Endometrial microvascular endothelial cells (primary cell): ENCODE measurements around the gene TMEM42. TPM values are rescaled to one million over a fixed set of nuclear protein-coding genes. Genes with fewer than 3 reads are reported as not detected.

Experiments
- in situ Hi-C: cut with HindIII; loops from 2 replicates; pipeline ENCODE4 v1.10.0; 2017; ENCODE audit warnings: low sequenced_read_pairs, low pct_unique_long_range_greater_than_20kb; ENCODE audit errors: inconsistent ontology term
- total RNA-seq: library from RNA; depleted of rRNA; stranded (reverse); fragments of >200 nt; gene quantifications from one replicate; pipeline ENCODE4 v1.2.3, GENCODE V29; 2015; ENCODE audit errors: inconsistent ontology term

TMEM42 gene
- total RNA-seq, 1 donor from 2014 or later, result 12.2 TPM

- in situ Hi-C loops, result loop anchor here (25.0 kb wide), 1 partner anchor 366 kb away; no protein-coding TSS in a partner anchor
These were observed 41.6 kb downstream of the TMEM42 start for GRCh38 chr3:44903314-44903713.

GRCh38 chr3:44903751-44904150 is 42.0 kb downstream of the TMEM42 start:
- in situ Hi-C loops, result loop anchor here (25.0 kb wide), 1 partner anchor 366 kb away; no protein-coding TSS in a partner anchor

GRCh38 chr3:44905446-44906157 is 43.9 kb downstream of the TMEM42 start:
- in situ Hi-C loops, result loop anchor here (25.0 kb wide), 1 partner anchor 368 kb away; no protein-coding TSS in a partner anchor

- in situ Hi-C loops, result loop anchor here (25.0 kb wide), 1 partner anchor 370 kb away; no protein-coding TSS in a partner anchor
These were observed 45.3 kb downstream of the TMEM42 start for GRCh38 chr3:44906997-44907396.

- in situ Hi-C loops, result loop anchor here (25.0 kb wide), 1 partner anchor 370 kb away; no protein-coding TSS in a partner anchor
These were observed 45.9 kb downstream of the TMEM42 start for GRCh38 chr3:44907612-44908011.

GRCh38 chr3:44909063-44909462 is 47.4 kb downstream of the TMEM42 start:
- in situ Hi-C loops, result loop anchor here (25.0 kb wide), 1 partner anchor 372 kb away; no protein-coding TSS in a partner anchor

GRCh38 chr3:44910693-44911092 is 49.0 kb downstream of the TMEM42 start:
- in situ Hi-C loops, result loop anchor here (25.0 kb wide), 1 partner anchor 373 kb away; no protein-coding TSS in a partner anchor

- in situ Hi-C loops, result loop anchor here (25.0 kb wide), 1 partner anchor 377 kb away; no protein-coding TSS in a partner anchor
These were observed 52.3 kb downstream of the TMEM42 start for GRCh38 chr3:44913868-44914468.

GRCh38 chr3:44914936-44915335 is 53.2 kb downstream of the TMEM42 start:
- in situ Hi-C loops, result loop anchor here (25.0 kb wide), 1 partner anchor 378 kb away; no protein-coding TSS in a partner anchor

Other genes starting within 250 kb of the TMEM42 start
- 3.8 TPM for gene ZNF197, start 236.9 kb upstream of the TMEM42 start, total RNA-seq
- gene ZNF35, start 213.2 kb upstream of the TMEM42 start, total RNA-seq, result 22.9 TPM
- gene ZNF502, start 149.3 kb upstream of the TMEM42 start, total RNA-seq, result 0.28 TPM
- gene ZNF501, start 132.3 kb upstream of the TMEM42 start, total RNA-seq, result 2.6 TPM
- 21.9 TPM for gene KIAA1143, start 100.3 kb upstream of the TMEM42 start, total RNA-seq
- 16.3 TPM for gene KIF15, start 100.1 kb upstream of the TMEM42 start, total RNA-seq
- gene TGM4, start 12.7 kb downstream of the TMEM42 start, total RNA-seq, result 0.09 TPM
- 76.5 TPM for gene ZDHHC3, start 114.3 kb downstream of the TMEM42 start, total RNA-seq
- 84.8 TPM for gene EXOSC7, start 114.3 kb downstream of the TMEM42 start, total RNA-seq
- gene CLEC3B, start 164.4 kb downstream of the TMEM42 start, total RNA-seq, result 0.56 TPM